Left lung (tissue), 10 donors: ENCODE data around the gene CCDC137. TPM values are rescaled to one million over a fixed set of nuclear protein-coding genes. Genes with fewer than 3 reads are reported as not detected.

ENCODE experiments used
- ATAC-seq: fragments of 200-7000 bp; cut with Tn5 transposase; one replicate; pipeline ENCODE4 v1.9.1; 2020; ENCODE audit warnings: moderate library complexity
- DNase-seq, 4 donors: peaks; one replicate each; pipeline ENCODE4 v3.0.0-alpha.2; 2013 to 2020
- H3K27ac ChIP-seq, 2 donors: fragments of 200-600 bp; sonication (generic) in 1 of 2; one replicate each; pipeline versions ENCODE4 v1.5.0 to v1.8.0; 2020 to 2021
- H3K27me3 ChIP-seq, 2 donors: fragments of 200-600 bp; sonication (generic) in 1 of 2; one replicate each; pipeline versions ENCODE4 v1.5.0 to v1.8.0; 2020 to 2021
- H3K36me3 ChIP-seq, 2 donors: fragments of 200-600 bp; sonication (generic) in 1 of 2; one replicate each; pipeline versions ENCODE4 v1.5.0 to v1.8.0; 2020 to 2021
- H3K4me1 ChIP-seq, 2 donors: fragments of 200-600 bp; one replicate each; pipeline ENCODE4 v1.8.0; 2021
- H3K4me3 ChIP-seq, 2 donors: fragments of 200-600 bp; sonication (generic) in 1 of 2; one replicate each; pipeline versions ENCODE4 v1.5.0 to v1.8.0; 2020 to 2021; ENCODE audit warnings: mild to moderate bottlenecking in 1 of 2
- H3K9me3 ChIP-seq, 2 donors: fragments of 200-600 bp; sonication (generic) in 1 of 2; one replicate each; pipeline versions ENCODE4 v1.5.0 to v1.8.0; 2020 to 2021
- intact Hi-C, 2 donors: fragments of 100-400 bp; cut with DNase I; formaldehyde crosslinking; loops; one replicate each; pipeline versions ENCODE4 v1.11.2 to v1.14.2; 2022
- polyA plus RNA-seq, 6 donors: library from polyadenylated mRNA; unstranded; fragments of 120-200 nt; gene quantifications; one replicate each; pipeline ENCODE4 v1.2.1, GENCODE V29; 2013; ENCODE audit not compliant: insufficient read length in 6 of 6
- total RNA-seq, 2 donors: library from RNA; stranded (reverse); fragmentation: NEBNext Ultra II Directional; extraction: Animal tissue kit (Norgen Biotek cat#: 25700); gene quantifications; one replicate each; pipeline ENCODE4 v1.2.1, GENCODE V29; 2021
- TF ChIP-seq, protein P1 (sequence below), 2 donors: fragments of 200-600 bp; sonication (generic) in 1 of 2; IDR thresholded peaks; one replicate each; pipeline versions ENCODE4 v1.5.0 to v1.8.0; 2021; ENCODE audit warnings: antibody characterized with exemption in 2 of 2
- donor health status: DM: no; HTN: yes; CAD: no.
- donor health status: DM: no; HTN: no; CAD: no.

The CCDC137 gene
- total and polyA plus RNA-seq, 8 donors: 14.6 to 19.9 (median 15.7) TPM

- no peak overlapping the region for H3K27ac ChIP-seq
- intact Hi-C loops: no loop called here
These were observed 34.9 kb downstream of the CCDC137 start for GRCh38 chr17:81701288-81702071.

GRCh38 chr17:81702934-81703746, 36.6 kb downstream of the CCDC137 start, which contains the start of gene MRPL12:
TSS of gene MRPL12 (plus strand) at chr17:81703367. CDS start at chr17:81703502, 135 bp downstream.
- DNase-seq (peak; percentile 85 to 98 (median 95)), ATAC-seq (peak; percentile 96)
- peaks cover 12 to 36% of the 10 kb centered on the region in 2 donors for H3K4me1 ChIP-seq
- TF ChIP-seq, protein P1, sequence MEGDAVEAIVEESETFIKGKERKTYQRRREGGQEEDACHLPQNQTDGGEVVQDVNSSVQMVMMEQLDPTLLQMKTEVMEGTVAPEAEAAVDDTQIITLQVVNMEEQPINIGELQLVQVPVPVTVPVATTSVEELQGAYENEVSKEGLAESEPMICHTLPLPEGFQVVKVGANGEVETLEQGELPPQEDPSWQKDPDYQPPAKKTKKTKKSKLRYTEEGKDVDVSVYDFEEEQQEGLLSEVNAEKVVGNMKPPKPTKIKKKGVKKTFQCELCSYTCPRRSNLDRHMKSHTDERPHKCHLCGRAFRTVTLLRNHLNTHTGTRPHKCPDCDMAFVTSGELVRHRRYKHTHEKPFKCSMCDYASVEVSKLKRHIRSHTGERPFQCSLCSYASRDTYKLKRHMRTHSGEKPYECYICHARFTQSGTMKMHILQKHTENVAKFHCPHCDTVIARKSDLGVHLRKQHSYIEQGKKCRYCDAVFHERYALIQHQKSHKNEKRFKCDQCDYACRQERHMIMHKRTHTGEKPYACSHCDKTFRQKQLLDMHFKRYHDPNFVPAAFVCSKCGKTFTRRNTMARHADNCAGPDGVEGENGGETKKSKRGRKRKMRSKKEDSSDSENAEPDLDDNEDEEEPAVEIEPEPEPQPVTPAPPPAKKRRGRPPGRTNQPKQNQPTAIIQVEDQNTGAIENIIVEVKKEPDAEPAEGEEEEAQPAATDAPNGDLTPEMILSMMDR (IDR thresholded peaks at IDR 0.05): peak; percentile 12 to 50
- peak within 1 kb of the TSS; percentile 86 to 94 for H3K27ac ChIP-seq
- peaks cover 0 to 67% of the 10 kb centered on the region in 2 donors for H3K36me3 ChIP-seq
- no peaks in the 10 kb centered on the region for H3K27me3 ChIP-seq
- intact Hi-C loops: no loop called here
- H3K4me3 ChIP-seq: peak within 1 kb of the TSS; percentile 91 to 97
- no peaks in the 10 kb centered on the region for H3K9me3 ChIP-seq

More at GRCh38 chr17:81701288-81702071, 34.9 kb downstream of the CCDC137 start:
- no peak for DNase-seq
- H3K9me3 ChIP-seq: no peaks in the 10 kb centered on the region
- H3K36me3 ChIP-seq: peaks cover 0 to 67% of the 10 kb centered on the region in 2 donors
- peak overlapping the region; percentile 91 to 97 for H3K4me3 ChIP-seq
- H3K4me1 ChIP-seq: peaks cover 12 to 36% of the 10 kb centered on the region in 2 donors
- TF ChIP-seq, protein P1 (IDR thresholded peaks at IDR 0.05): no peak
- no peaks in the 10 kb centered on the region for H3K27me3 ChIP-seq
- ATAC-seq: no peak

- DNase-seq (no peak), ATAC-seq (no peak)
- Histone ChIP-seq H3K9me3 (no peaks in the 10 kb centered on the region), H3K36me3 (peaks cover 0 to 66% of the 10 kb centered on the region in 2 donors), H3K27me3 (no peaks in the 10 kb centered on the region), H3K4me1 (peaks cover 12 to 36% of the 10 kb centered on the region in 2 donors), H3K4me3 (peak overlapping the region; percentile 91 to 97), H3K27ac (peak overlapping the region; percentile 86 to 94)
- intact Hi-C loops: no loop called here
- TF ChIP-seq, protein P1 (IDR thresholded peaks at IDR 0.05): no peak
These were observed 37.5 kb downstream of the CCDC137 start for GRCh38 chr17:81703747-81704654.

GRCh38 chr17:81705518-81706231, 39.1 kb downstream of the CCDC137 start:
- Histone ChIP-seq H3K4me1 (peaks cover 16 to 44% of the 10 kb centered on the region in 2 donors), H3K27ac (no peak overlapping the region), H3K27me3 (no peaks in the 10 kb centered on the region), H3K9me3 (no peaks in the 10 kb centered on the region), H3K36me3 (peaks cover 0 to 49% of the 10 kb centered on the region in 2 donors), H3K4me3 (no peak overlapping the region)
- TF ChIP-seq, protein P1 (IDR thresholded peaks at IDR 0.05): no peak
- DNase-seq: no peak
- intact Hi-C loops: no loop called here
- no peak for ATAC-seq
